ENCODE measurements around the gene MVK.

GRCh38 chr12:109587921-109588320, 14.3 kb downstream of the MVK start:
- TF ChIP-seq JUND (IDR thresholded peaks at IDR 0.05) (no peak), CTCF (IDR thresholded peaks at IDR 0.05; ENCODE audit: low read depth, low read length, missing input control) (no peak), ZBTB33 (IDR thresholded peaks at IDR 0.05) (no peak), REST (IDR thresholded peaks at IDR 0.05) (no peak), TAF1 (conservative IDR thresholded peaks at IDR 0.05) (no peak), MAX (IDR thresholded peaks at IDR 0.05) (no peak), ATF3 (IDR thresholded peaks at IDR 0.05) (no peak), EGR1 (IDR thresholded peaks at IDR 0.05; ENCODE audit: low read depth in 2 of 2) (no peak), RXRA (IDR thresholded peaks at IDR 0.05) (no peak)

Data from liver (tissue), 3 donors.